CD8-positive, alpha-beta memory T cell (primary cell): ENCODE data around the gene COMP. TPM values are rescaled to one million over a fixed set of nuclear protein-coding genes. Genes with fewer than 3 reads are reported as not detected.

Source experiments
- CTCF ChIA-PET: fragments of 350-600 bp; sonication (Branson Sonifier 250); formaldehyde crosslinking; loops from one replicate; lab custom pipeline; 2021; ENCODE audit warnings: antibody characterized with exemption; lab: Charles Lee
- POLR2A ChIA-PET: fragments of 350-600 bp; sonication (Branson Sonifier 250); formaldehyde crosslinking; loops from one replicate; lab custom pipeline; 2021; ENCODE audit warnings: antibody characterized with exemption; lab: Charles Lee
- DNase-seq, 5 donors: peaks; one replicate each; pipeline versions ENCODE4 v3.0.0 to v3.0.0-alpha.2; 2020 to 2022; ENCODE audit warnings: mixed read lengths in 1 of 5
- H3K27ac ChIP-seq: one replicate; pipeline ENCODE4 v1.7.0; 2013; ENCODE audit warnings: low read depth, mild to moderate bottlenecking, low read length, moderate library complexity
- H3K27me3 ChIP-seq: 2 replicates; pipeline ENCODE4 v1.7.0; 2013; ENCODE audit warnings: low read length, mild to moderate bottlenecking; ENCODE audit not compliant: insufficient read depth, poor library complexity, severe bottlenecking
- H3K36me3 ChIP-seq: 2 replicates; pipeline ENCODE4 v1.7.0; 2013; ENCODE audit warnings: mild to moderate bottlenecking, low read length, moderate library complexity; ENCODE audit not compliant: insufficient read depth
- H3K4me1 ChIP-seq: 2 replicates; pipeline ENCODE4 v1.7.0; 2013; ENCODE audit warnings: mild to moderate bottlenecking, low read length, moderate library complexity; ENCODE audit not compliant: insufficient read depth
- H3K4me3 ChIP-seq: 2 replicates; pipeline ENCODE4 v1.7.0; 2013; ENCODE audit warnings: mild to moderate bottlenecking, low read length
- H3K9me3 ChIP-seq: 2 replicates; pipeline ENCODE4 v1.7.0; 2013; ENCODE audit warnings: mild to moderate bottlenecking, low read length
- H3K27ac Mint-ChIP-seq, 8 donors: one replicate each; pipeline ENCODE4 v1.8.0; 2020 to 2021; ENCODE audit warnings: mixed read lengths in 8 of 8, mild to moderate bottlenecking in 6 of 8, inconsistent platforms in 3 of 8, moderate library complexity in 3 of 8
- H3K27me3 Mint-ChIP-seq, 2 donors: one replicate each; pipeline ENCODE4 v1.8.0; 2020 to 2021; ENCODE audit warnings: mixed read lengths in 2 of 2, mild to moderate bottlenecking in 1 of 2, moderate library complexity in 1 of 2
- H3K36me3 Mint-ChIP-seq, 3 donors: one replicate each; pipeline ENCODE4 v1.8.0; 2020 to 2021; ENCODE audit warnings: mixed read lengths in 3 of 3, inconsistent platforms in 1 of 3, mild to moderate bottlenecking in 1 of 3
- H3K4me1 Mint-ChIP-seq, 3 donors: one replicate each; pipeline ENCODE4 v1.8.0; 2020 to 2021; ENCODE audit warnings: mixed read lengths in 3 of 3, inconsistent platforms in 1 of 3, mild to moderate bottlenecking in 1 of 3
- H3K4me3 Mint-ChIP-seq, 7 donors: one replicate each; pipeline ENCODE4 v1.8.0; 2020 to 2021; ENCODE audit warnings: mixed read lengths in 7 of 7, mild to moderate bottlenecking in 6 of 7, moderate library complexity in 4 of 7, inconsistent platforms in 2 of 7
- H3K9me3 Mint-ChIP-seq, 5 donors: one replicate each; pipeline ENCODE4 v1.8.0; 2020 to 2022; ENCODE audit warnings: mixed read lengths in 5 of 5, mild to moderate bottlenecking in 3 of 5, moderate library complexity in 2 of 5, inconsistent platforms in 1 of 5
- polyA plus RNA-seq: library from polyadenylated mRNA; unstranded; fragments of 300-500 nt; fragmentation: Illumina TruSeq; gene quantifications from one replicate; pipeline ENCODE4 v1.2.3, GENCODE V29; 2021
- total RNA-seq, 2 experiments: library from RNA; stranded (reverse); gene quantifications; one replicate each; pipeline ENCODE4 v1.2.3, GENCODE V29; 2021

Gene COMP
- total and polyA plus RNA-seq, 3 experiments from 2014 or later: not detected

DNA sequence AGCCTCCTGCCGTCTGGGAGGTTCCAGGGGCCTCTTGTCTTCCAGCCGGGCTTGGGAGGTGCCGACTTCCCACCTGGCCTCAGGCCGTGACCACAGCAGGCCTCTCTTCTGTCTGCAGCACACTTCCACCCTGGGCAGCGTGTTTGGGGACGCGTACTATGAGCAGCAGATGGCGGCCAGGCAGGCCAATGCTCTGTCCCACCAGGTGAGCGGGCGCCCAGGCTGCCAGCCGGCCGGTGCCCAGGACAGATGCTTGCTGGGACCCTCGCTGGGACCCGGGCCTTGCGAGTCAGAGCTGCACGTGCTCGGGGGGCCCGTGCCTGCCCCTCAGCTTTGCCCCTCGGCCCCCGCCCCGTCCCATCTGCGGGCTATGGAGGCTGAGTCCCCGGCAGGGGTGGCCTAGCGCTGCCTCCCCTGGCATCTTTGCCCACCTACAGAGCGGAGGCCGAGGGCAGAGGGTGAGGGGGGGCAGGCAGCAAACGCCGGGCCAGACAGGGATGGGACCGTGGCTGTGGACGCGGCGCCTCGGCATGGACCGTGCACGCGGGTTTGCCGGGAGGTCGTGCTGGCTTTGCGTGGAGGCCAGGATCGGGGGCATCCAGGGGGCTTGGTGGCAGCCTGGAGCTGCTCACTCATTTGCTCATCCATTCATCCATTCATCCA is 16.2 kb downstream of the COMP start:
- ChIA-PET POLR2A (no interaction called here), CTCF (no interaction called here)
- no peak for DNase-seq
- Histone ChIP-seq H3K9me3 (no peaks in the 10 kb centered on the region), H3K27ac (no peak overlapping the region), H3K36me3 (no peaks in the 10 kb centered on the region), H3K4me3 (no peak overlapping the region), H3K4me1 (no peaks in the 10 kb centered on the region), H3K27me3 (no peaks in the 10 kb centered on the region)
- peaks cover 0 to 1% (median 0%) of the 10 kb centered on the region in 5 donors for H3K9me3 Mint-ChIP-seq
- peaks cover 0 to 3% (median 0%) of the 10 kb centered on the region in 3 donors for H3K36me3 Mint-ChIP-seq
- no peaks in the 10 kb centered on the region for H3K4me1 Mint-ChIP-seq
- H3K27me3 Mint-ChIP-seq: peaks cover 0 to 10% of the 10 kb centered on the region in 2 donors
- H3K27ac Mint-ChIP-seq: no peak overlapping the region
- no peak overlapping the region for H3K4me3 Mint-ChIP-seq

DNA sequence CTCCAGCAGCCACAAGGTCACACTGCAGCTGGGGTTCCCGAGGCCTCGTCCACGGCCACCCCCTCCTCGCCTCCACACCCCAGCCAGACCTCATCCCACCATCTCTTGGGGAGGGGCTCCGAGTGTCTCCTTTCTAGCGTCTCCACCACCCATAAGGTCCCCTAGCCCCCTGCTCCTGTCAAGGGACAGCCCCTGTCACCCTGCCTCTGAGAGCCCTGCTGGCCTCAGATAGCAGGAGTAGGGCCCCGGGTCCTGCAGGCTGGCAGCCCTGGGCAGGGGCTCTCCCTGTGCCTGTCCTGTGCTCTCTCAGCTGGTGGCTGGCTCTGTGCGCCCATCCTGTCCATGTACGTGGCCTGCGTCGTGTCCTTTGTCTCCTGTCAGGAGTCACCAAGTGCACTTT is 17.0 kb downstream of the COMP start:
- peaks cover 0 to 6% of the 10 kb centered on the region in 2 donors for H3K27me3 Mint-ChIP-seq
- H3K4me1 Mint-ChIP-seq: no peaks in the 10 kb centered on the region
- H3K4me3 Mint-ChIP-seq: no peak overlapping the region
- Histone ChIP-seq H3K4me1 (no peaks in the 10 kb centered on the region), H3K27me3 (no peaks in the 10 kb centered on the region), H3K36me3 (no peaks in the 10 kb centered on the region), H3K27ac (no peak overlapping the region), H3K4me3 (no peak overlapping the region), H3K9me3 (no peaks in the 10 kb centered on the region)
- H3K9me3 Mint-ChIP-seq: peaks cover 0 to 1% (median 0%) of the 10 kb centered on the region in 5 donors
- POLR2A ChIA-PET: no interaction called here
- no peak for DNase-seq
- CTCF ChIA-PET: no interaction called here
- H3K27ac Mint-ChIP-seq: no peak overlapping the region
- peaks cover 0 to 3% (median 0%) of the 10 kb centered on the region in 3 donors for H3K36me3 Mint-ChIP-seq

DNA sequence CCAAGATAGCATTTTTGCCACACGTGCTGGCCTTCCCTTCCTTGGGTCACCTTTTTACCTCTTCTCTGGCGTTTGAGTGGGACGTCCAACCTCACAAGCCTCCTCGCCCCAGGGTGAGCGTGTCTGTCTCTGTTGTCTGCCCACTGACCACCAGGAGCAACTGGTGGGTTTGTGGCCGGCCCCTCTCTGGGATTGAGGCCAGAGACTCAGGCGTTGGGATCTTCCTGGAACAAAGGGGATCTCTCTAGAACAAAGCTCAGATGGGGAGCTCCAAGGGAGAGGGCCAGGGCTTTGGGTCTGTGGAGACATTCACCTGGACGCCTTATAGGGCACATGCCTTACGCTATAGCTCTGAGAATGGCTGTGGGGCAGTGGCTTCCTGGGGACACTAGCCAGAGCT is 17.4 kb downstream of the COMP start:
- peaks cover 0 to 1% (median 0%) of the 10 kb centered on the region in 5 donors for H3K9me3 Mint-ChIP-seq
- ChIA-PET CTCF (no interaction called here), POLR2A (no interaction called here)
- no peaks in the 10 kb centered on the region for H3K4me1 Mint-ChIP-seq
- no peak for DNase-seq
- peak overlapping the region in 1 of 8 donors; percentile 43 for H3K27ac Mint-ChIP-seq
- no peak overlapping the region for H3K4me3 Mint-ChIP-seq
- peaks cover 0 to 3% (median 0%) of the 10 kb centered on the region in 3 donors for H3K36me3 Mint-ChIP-seq
- no peaks in the 10 kb centered on the region for H3K9me3 ChIP-seq
- no peaks in the 10 kb centered on the region for H3K27me3 ChIP-seq
- H3K4me3 ChIP-seq: no peak overlapping the region
- H3K4me1 ChIP-seq: no peaks in the 10 kb centered on the region
- peaks cover 0 to 6% of the 10 kb centered on the region in 2 donors for H3K27me3 Mint-ChIP-seq
- H3K36me3 ChIP-seq: no peaks in the 10 kb centered on the region
- H3K27ac ChIP-seq: no peak overlapping the region

DNA sequence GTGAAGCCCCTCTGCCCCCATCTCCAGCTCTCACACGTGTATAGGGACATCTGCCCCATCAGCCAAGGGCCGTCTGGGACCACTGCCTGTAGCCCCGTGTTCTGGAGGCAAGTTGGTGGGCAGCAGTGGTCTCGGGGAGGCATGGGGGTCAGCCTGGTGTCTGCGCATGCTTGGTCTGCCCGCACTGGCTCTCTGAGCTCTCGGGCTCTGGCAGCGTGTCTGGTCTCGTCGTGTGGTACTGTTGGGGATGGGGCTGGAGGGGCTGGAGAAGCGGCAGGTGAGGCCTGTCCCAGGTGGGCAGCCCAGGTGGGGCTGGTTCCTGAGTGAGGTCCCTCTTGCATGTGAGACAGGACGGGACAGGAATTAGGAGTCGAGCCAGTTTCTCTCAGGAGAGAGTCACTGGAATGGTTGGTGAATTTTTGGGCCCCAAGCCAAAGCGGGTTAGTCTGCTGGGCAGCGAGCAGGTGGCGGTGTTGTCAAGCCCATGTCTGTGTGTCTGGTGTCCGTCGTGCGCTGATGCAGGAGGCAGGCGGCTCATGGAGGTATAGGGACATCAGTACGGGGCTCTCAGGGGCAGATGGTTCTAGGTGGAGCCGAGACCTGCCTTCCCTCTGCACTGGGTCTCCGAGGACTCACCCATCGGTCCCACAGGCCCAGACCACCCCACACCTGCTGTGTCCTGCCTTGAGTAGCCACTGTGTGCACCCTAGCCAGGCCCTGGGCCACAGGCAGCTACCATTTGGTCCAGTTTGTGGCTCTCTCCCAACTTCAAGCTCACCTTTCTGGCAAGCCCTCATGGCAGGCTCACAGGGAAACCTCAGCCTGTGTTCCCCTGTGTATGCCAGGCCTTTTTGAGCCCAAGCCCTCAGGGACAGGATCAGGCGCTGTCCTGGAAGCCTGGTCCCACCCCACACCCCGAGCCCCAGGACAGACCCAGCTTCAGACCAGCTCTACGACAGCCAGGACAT is 18.2 kb downstream of the COMP start:
- H3K27ac Mint-ChIP-seq: peak overlapping the region in 1 of 8 donors; percentile 26
- Histone ChIP-seq H3K4me1 (no peaks in the 10 kb centered on the region), H3K4me3 (no peak overlapping the region), H3K36me3 (no peaks in the 10 kb centered on the region), H3K27ac (no peak overlapping the region), H3K27me3 (no peaks in the 10 kb centered on the region), H3K9me3 (no peaks in the 10 kb centered on the region)
- peaks cover 0 to 1% (median 0%) of the 10 kb centered on the region in 5 donors for H3K9me3 Mint-ChIP-seq
- H3K4me1 Mint-ChIP-seq: no peaks in the 10 kb centered on the region
- DNase-seq: no peak
- peaks cover 0 to 3% (median 0%) of the 10 kb centered on the region in 3 donors for H3K36me3 Mint-ChIP-seq
- peaks cover 0 to 2% of the 10 kb centered on the region in 2 donors for H3K27me3 Mint-ChIP-seq
- ChIA-PET POLR2A (no interaction called here), CTCF (interaction anchor here (0.9 kb wide), 1 partner anchor 184 kb away, joined by 3 read pairs; the partner anchor contains the start of gene REX1BD)
- no peak overlapping the region for H3K4me3 Mint-ChIP-seq

DNA sequence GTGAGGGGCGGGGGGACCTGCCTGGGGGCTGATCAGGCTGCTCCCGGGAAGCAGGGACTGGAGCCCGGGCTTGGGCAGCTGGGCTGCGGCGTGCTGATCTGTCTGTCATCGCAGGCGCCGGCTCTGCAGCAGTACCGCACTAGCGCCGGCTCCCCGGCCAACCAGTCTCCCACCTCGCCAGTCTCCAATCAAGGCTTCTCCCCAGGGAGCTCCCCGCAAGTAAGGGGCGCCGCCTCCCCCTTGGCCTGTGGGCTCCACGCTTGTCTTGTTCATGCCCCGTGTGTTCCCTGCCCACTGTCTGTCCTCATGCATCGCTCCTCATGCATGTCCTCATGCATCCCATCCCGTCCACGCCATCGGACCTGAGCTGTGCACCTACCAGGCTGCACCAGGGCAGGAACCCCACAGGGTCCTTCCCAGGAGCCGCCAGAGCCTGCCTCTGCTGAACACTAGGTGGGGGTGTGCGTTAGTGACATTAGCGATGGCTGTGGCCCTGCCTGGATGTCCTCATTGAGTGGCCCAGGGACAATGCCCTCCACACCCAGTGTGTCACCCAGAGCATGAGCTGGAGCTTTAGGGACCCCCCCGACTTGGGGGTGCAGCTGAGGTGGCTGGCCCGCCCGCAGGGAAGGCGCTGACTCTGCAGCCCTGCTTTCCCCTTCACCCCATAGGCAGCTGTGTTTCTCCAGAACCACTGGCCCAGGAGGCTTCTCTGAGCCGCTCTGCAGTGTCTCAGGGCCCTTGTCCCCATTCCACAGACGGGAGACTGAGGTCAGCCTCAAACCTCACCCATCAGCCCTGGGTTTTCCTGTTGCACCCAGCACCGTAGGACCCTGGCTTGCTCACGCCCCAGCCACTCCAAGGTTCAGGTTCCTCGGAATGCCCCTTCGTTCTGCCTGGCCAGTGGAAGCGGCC is 19.5 kb downstream of the COMP start:
- CTCF ChIA-PET: interaction anchor here (0.9 kb wide), 1 partner anchor 182 kb away, joined by 3 read pairs; the partner anchor contains the start of gene REX1BD
- Histone ChIP-seq H3K4me1 (no peaks in the 10 kb centered on the region), H3K9me3 (no peaks in the 10 kb centered on the region), H3K27ac (no peak overlapping the region), H3K27me3 (no peaks in the 10 kb centered on the region), H3K36me3 (no peaks in the 10 kb centered on the region), H3K4me3 (no peak overlapping the region)
- no peak for DNase-seq
- H3K36me3 Mint-ChIP-seq: peaks cover 0 to 1% (median 0%) of the 10 kb centered on the region in 3 donors
- peaks cover 0 to 1% (median 0%) of the 10 kb centered on the region in 5 donors for H3K9me3 Mint-ChIP-seq
- peak overlapping the region in 1 of 8 donors; percentile 33 for H3K27ac Mint-ChIP-seq
- peaks cover 0 to 2% of the 10 kb centered on the region in 2 donors for H3K27me3 Mint-ChIP-seq
- H3K4me3 Mint-ChIP-seq: no peak overlapping the region
- POLR2A ChIA-PET: no interaction called here
- no peaks in the 10 kb centered on the region for H3K4me1 Mint-ChIP-seq

DNA sequence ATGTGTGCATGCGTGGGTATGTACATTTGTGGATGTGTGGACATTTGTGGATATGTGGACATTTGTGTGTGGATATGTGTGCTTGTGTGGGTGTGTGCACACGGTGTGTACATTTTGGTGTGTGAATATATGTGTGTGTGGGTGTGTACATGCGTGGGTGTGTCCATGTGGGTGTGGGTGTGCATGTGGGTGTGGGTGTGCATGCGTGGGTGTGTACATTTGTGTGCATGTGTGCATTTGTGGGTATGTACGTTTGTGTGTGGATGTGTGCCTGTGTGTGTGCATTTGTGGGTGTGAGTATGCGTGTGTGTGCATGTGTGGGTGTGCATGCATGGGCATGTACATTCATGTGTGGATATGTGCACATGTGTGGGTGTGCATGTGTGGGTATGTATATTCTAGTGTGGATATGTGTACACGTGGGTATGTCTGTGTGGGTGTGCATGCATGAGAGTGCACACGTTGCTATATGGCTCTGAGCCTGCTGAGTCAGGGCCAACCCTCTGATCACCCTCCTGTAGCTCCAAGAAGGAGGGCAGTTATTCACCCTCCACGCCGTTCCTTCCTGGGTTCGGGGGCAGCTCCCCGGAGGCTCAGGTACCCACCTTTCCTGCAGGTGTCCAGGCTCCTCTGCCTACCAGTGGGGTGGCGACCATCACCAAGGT is 20.3 kb downstream of the COMP start:
- no peak overlapping the region for H3K4me3 Mint-ChIP-seq
- Histone ChIP-seq H3K4me3 (no peak overlapping the region), H3K27ac (no peak overlapping the region), H3K36me3 (no peaks in the 10 kb centered on the region), H3K9me3 (no peaks in the 10 kb centered on the region), H3K27me3 (no peaks in the 10 kb centered on the region), H3K4me1 (no peaks in the 10 kb centered on the region)
- peaks cover 0 to 2% of the 10 kb centered on the region in 2 donors for H3K27me3 Mint-ChIP-seq
- POLR2A ChIA-PET: no interaction called here
- no peak for DNase-seq
- CTCF ChIA-PET: no interaction called here
- peak overlapping the region in 1 of 8 donors; percentile 5 for H3K27ac Mint-ChIP-seq
- H3K4me1 Mint-ChIP-seq: no peaks in the 10 kb centered on the region
- peaks cover 0 to 1% (median 0%) of the 10 kb centered on the region in 3 donors for H3K36me3 Mint-ChIP-seq
- H3K9me3 Mint-ChIP-seq: peaks cover 0 to 1% (median 0%) of the 10 kb centered on the region in 5 donors

DNA sequence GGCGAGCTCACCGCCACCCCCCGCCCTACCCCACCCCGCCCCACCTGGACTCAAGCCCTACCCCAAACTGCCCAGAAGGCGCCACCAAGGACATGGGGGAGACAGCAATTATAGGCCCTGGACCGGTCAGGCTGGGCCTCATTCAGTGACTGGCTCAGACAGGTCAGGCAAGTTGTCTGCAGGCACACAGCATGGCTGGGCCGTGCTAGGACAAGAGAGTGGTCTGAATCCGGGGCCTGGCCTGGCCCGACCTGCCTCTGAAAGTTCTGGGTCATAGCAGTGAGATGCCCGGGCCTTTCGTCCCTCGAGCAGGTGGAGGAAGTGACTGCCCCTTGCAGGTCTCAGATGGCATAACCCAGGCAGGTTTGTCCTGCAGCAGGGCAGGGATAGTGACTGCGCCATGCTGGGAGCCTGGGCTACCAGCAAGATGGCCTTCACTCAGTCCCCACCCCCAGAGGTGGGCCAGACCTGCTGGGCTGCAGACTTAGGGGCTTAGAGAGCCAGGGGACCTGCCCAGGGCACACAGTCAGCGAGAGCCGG is 21.0 kb downstream of the COMP start:
- Mint-ChIP-seq H3K27ac (no peak overlapping the region), H3K4me3 (no peak overlapping the region), H3K4me1 (no peaks in the 10 kb centered on the region), H3K9me3 (peaks cover 0 to 1% (median 0%) of the 10 kb centered on the region in 5 donors), H3K36me3 (peaks cover 0 to 1% (median 0%) of the 10 kb centered on the region in 3 donors), H3K27me3 (peaks cover 0 to 2% of the 10 kb centered on the region in 2 donors)
- Histone ChIP-seq H3K4me3 (no peak overlapping the region), H3K4me1 (no peaks in the 10 kb centered on the region), H3K27me3 (no peaks in the 10 kb centered on the region), H3K36me3 (no peaks in the 10 kb centered on the region), H3K27ac (no peak overlapping the region), H3K9me3 (no peaks in the 10 kb centered on the region)
- no peak for DNase-seq
- POLR2A ChIA-PET: no interaction called here
- CTCF ChIA-PET: no interaction called here
